ENCODE results near the gene KCNJ16. TPM values are rescaled to one million over a fixed set of nuclear protein-coding genes. Genes with fewer than 3 reads are reported as not detected.

The KCNJ16 gene
- total and polyA plus RNA-seq, 4 donors, result 0.24 TPM; not detected in 3

Other genes starting within 250 kb of the KCNJ16 start
- 1 to 10 TPM; 3.1 to 5.1 TPM for gene KCNJ2, start 94.3 kb downstream of the KCNJ16 start, total RNA-seq
- under 1 TPM in 1 of 2 donors, not detected in 1; 0.75 TPM for gene KCNJ2, start 94.3 kb downstream of the KCNJ16 start, polyA plus RNA-seq

Measured in aorta (tissue), 4 donors.